Hepatocyte (in vitro differentiated cells): Measurements from ENCODE around the gene SKIDA1. TPM values are rescaled to one million over a fixed set of nuclear protein-coding genes. Genes with fewer than 3 reads are reported as not detected.
A peak's percentile ranks its signal among the peaks of the same experiment; 100 is the strongest.

ENCODE experiments used
- DNase-seq: peaks from one replicate; pipeline ENCODE4 v3.0.0-alpha.2; 2016; ENCODE audit warnings: low spot score
- H2AFZ ChIP-seq: fragments of 200-600 bp; sonication (generic); 2 replicates; pipeline ENCODE4 v1.6.0; 2016; ENCODE audit warnings: antibody characterized with exemption, mild to moderate bottlenecking
- H3K27ac ChIP-seq: fragments of 200-600 bp; sonication (generic); 2 replicates; pipeline ENCODE4 v1.5.1; 2016; ENCODE audit warnings: mild to moderate bottlenecking
- H3K27me3 ChIP-seq: fragments of 200-600 bp; sonication (generic); 2 replicates; pipeline ENCODE4 v1.6.1; 2016
- H3K36me3 ChIP-seq: fragments of 200-600 bp; sonication (generic); replicated peaks from 2 replicates; pipeline ENCODE4 v1.5.1; 2016; ENCODE audit warnings: low read depth; ENCODE audit not compliant: insufficient read depth
- H3K4me1 ChIP-seq: fragments of 200-600 bp; sonication (generic); 2 replicates; pipeline ENCODE4 v1.5.1; 2016; ENCODE audit warnings: mild to moderate bottlenecking, moderate library complexity; ENCODE audit not compliant: insufficient read depth
- H3K4me2 ChIP-seq: fragments of 200-600 bp; sonication (generic); 2 replicates; pipeline ENCODE4 v1.6.0; 2016
- H3K4me3 ChIP-seq: fragments of 200-600 bp; sonication (generic); 2 replicates; pipeline ENCODE4 v1.5.1; 2016; ENCODE audit warnings: mild to moderate bottlenecking
- H3K79me2 ChIP-seq: fragments of 200-600 bp; sonication (generic); 2 replicates; pipeline ENCODE4 v1.6.0; 2017; ENCODE audit warnings: mild to moderate bottlenecking
- H3K9me2 ChIP-seq: fragments of 200-600 bp; sonication (generic); replicated peaks from 2 replicates; pipeline ENCODE4 v1.6.0; 2017; ENCODE audit warnings: mild to moderate bottlenecking; ENCODE audit not compliant: insufficient read depth
- H3K9me3 ChIP-seq: fragments of 200-600 bp; sonication (generic); 2 replicates; pipeline ENCODE4 v1.5.1; 2016; ENCODE audit warnings: low read depth, mild to moderate bottlenecking
- H4K20me1 ChIP-seq: fragments of 200-600 bp; sonication (generic); 2 replicates; pipeline ENCODE4 v1.6.0; 2016; ENCODE audit warnings: mild to moderate bottlenecking; ENCODE audit not compliant: insufficient read depth, poor library complexity, severe bottlenecking
- CTCF ChIP-seq: fragments of 200-600 bp; sonication (generic); IDR thresholded peaks from 2 replicates; pipeline ENCODE4 v1.5.1; 2016; ENCODE audit warnings: antibody characterized with exemption, mild to moderate bottlenecking; ENCODE audit not compliant: poor library complexity
- EZH2 ChIP-seq: fragments of 200-600 bp; sonication (generic); IDR thresholded peaks from 2 replicates; pipeline ENCODE4 v1.6.1; 2016; ENCODE audit warnings: antibody characterized with exemption, mild to moderate bottlenecking, borderline replicate concordance
- EZH2phosphoT487 ChIP-seq: fragments of 200-600 bp; sonication (generic); IDR thresholded peaks from one replicate; pipeline ENCODE4 v1.6.1; 2018; ENCODE audit warnings: antibody characterized with exemption, mild to moderate bottlenecking, low read depth, moderate library complexity; ENCODE audit not compliant: unreplicated experiment, severe bottlenecking
- WGBS: methylation state at CpG from one replicate; pipeline ENCODE4 v1.1.6; 2016; ENCODE audit warnings: low lambda C conversion rate; ENCODE audit errors: missing lambda C conversion rate; 5-methylcytosine and 5-hydroxymethylcytosine counted together
- polyA plus RNA-seq: library from polyadenylated mRNA; unstranded; fragments of >200 nt; fragmentation: Nextera tagmentation; extraction: Ambion mirVana; gene quantifications from 2 replicates; pipeline ENCODE4 v1.2.1, GENCODE V29; 2016
- total RNA-seq: library from RNA; depleted of rRNA; stranded (reverse); fragments of >200 nt; gene quantifications from 2 replicates; pipeline ENCODE4 v1.2.3, GENCODE V29; 2014

Gene SKIDA1
- total and polyA plus RNA-seq, 2 experiments from 2014 or later, result 0.68 to 2.3 TPM

DNA sequence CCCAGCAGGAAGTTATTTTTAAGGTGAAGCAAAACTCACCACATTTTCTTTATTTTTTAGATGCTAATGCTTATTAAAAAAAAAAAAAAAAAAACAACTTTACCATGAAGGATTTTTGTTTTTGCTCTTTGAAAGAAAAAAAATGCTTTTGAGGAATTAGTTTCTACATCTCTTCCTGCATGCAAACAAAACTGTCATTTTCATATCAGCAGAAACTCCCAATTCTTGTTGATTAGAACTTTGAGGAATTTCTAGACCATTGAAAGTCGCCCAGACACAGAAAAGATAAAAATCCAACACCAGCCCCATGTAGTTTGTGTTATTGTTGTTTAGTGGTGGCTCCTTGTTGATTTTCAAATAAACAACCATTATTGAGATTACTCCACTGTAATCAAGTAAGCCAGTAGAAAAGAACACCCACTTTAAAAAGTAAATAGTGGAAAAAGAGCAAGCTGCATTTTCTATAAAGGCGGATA, 14.3 kb downstream of the SKIDA1 start:
- no peaks in the 10 kb centered on the region for H3K9me3 ChIP-seq
- H2AFZ ChIP-seq, result no peak overlapping the region
- no peaks in the 10 kb centered on the region for H4K20me1 ChIP-seq
- H3K79me2 ChIP-seq, result peaks cover 60% of the 10 kb centered on the region
- DNase-seq, result no peak
- no peaks in the 10 kb centered on the region for H3K9me2 ChIP-seq
- WGBS, result 75% methylated on average over 2 of the region's 2 CpGs
- H3K4me1 ChIP-seq, result peaks cover 58% of the 10 kb centered on the region
- no peaks in the 10 kb centered on the region for H3K36me3 ChIP-seq
- peak overlapping the region; percentile 72 for H3K27ac ChIP-seq
- no peak for TF ChIP-seq CTCF
- TF ChIP-seq EZH2phosphoT487, result peak; percentile 17
- TF ChIP-seq EZH2, result no peak
- no peak overlapping the region for H3K4me3 ChIP-seq
- peaks cover 39% of the 10 kb centered on the region for H3K27me3 ChIP-seq
- H3K4me2 ChIP-seq, result peak overlapping the region; percentile 87

DNA sequence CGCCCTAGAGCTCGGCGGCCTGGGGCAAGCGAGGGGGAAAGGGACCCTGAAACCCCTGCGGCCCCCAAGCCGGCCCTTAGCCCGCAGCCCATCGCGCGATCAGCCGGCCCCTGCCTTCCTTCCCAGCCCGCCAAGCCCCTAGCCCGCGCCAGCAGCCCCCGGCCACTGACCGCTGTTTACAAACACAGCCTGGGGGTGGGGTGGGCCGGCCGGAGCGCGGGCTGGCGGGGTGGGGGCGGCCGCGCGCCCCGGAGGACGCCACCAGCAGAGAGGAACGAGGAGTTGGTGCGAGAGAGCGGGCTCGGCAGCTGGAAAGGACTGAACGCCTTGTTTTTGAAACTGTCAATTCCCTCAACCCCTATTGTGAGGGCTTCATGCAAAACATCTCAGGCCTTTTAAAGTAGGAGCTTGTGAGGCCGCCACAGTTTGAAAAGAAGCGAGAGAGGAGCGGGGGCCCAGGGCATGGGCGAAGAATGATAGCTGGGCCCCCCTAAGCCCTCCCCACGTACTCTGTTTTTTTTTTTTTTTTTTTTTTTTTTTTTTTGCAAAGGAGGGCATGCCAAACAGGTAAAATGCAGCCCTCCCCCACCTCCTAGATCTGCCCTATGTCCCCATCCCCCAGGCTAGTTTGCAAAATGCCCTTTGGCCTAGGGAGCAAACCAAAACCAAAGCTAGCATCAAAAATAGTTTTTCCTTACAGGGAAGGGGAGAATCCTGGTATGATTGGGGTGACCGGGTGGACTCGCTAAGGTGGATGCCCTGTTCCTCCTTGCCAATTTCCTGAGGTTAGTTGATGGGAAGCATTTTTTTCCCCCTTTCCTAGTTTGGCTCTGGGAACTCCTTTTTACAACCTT, 15.0 kb downstream of the SKIDA1 start:
- no peak for DNase-seq
- H4K20me1 ChIP-seq, result no peaks in the 10 kb centered on the region
- peaks cover 53% of the 10 kb centered on the region for H3K79me2 ChIP-seq
- peak overlapping the region; percentile 86 for H2AFZ ChIP-seq
- H3K4me2 ChIP-seq, result peak overlapping the region; percentile 87
- H3K27ac ChIP-seq, result peak overlapping the region; percentile 72
- peaks cover 33% of the 10 kb centered on the region for H3K27me3 ChIP-seq
- H3K9me3 ChIP-seq, result no peaks in the 10 kb centered on the region
- WGBS, result 13% methylated on average over 34 of the region's 39 CpGs
- H3K9me2 ChIP-seq, result no peaks in the 10 kb centered on the region
- no peaks in the 10 kb centered on the region for H3K36me3 ChIP-seq
- TF ChIP-seq CTCF (no peak), EZH2phosphoT487 (no peak), EZH2 (peak; percentile 25)
- peak overlapping the region; percentile 33 for H3K4me3 ChIP-seq
- H3K4me1 ChIP-seq, result peaks cover 65% of the 10 kb centered on the region

DNA sequence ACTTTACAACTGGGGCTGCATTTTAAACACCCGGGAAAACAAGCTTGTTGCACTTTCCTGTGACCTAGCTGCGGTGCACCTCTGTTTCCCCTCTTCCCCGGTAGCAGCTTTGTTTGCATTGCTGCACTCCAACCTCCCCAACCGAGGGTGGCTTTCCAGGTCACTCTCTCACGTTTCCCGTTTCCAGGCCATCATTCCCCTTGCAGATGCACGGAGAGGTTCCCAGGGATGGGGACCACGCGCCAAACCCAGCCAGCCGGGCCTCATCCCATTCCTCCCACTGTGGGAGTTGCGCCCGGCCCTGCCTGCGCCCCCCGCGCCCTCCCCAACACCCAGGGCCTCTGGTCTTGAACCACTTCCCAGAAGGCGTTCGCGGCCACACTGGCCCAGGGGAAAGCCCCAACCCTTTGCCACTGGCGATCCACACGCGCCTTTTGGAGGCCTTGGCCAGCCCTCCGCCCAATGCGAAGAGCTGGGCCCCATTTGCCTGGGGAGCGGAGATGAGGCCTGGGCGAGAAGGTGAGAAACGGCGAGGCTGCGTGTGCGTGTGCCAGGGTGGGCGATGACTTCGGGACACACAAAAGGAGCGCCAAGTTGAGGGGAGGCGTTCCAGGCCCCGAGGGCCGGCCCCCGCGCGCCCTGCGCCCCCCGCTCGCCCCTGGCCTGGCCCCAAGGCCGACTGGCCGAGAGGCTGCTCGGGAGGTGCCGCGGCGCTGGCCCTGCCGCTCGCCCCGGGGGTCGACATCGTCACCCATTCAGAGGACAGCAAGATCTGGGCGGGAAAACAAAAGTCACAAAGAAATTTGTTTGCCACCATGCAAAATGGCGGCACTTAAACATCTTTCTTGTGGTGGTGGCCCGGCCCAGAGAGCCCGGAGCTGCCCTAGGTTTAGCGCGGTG, 15.9 kb downstream of the SKIDA1 start:
- peaks cover 45% of the 10 kb centered on the region for H3K79me2 ChIP-seq
- TF ChIP-seq EZH2phosphoT487 (no peak), EZH2 (peak; percentile 24), CTCF (no peak)
- H3K27me3 ChIP-seq, result peaks cover 26% of the 10 kb centered on the region
- peaks cover 61% of the 10 kb centered on the region for H3K4me1 ChIP-seq
- H3K9me3 ChIP-seq, result no peaks in the 10 kb centered on the region
- H4K20me1 ChIP-seq, result no peaks in the 10 kb centered on the region
- no peak for DNase-seq
- H3K4me3 ChIP-seq, result peak overlapping the region; percentile 33
- H3K27ac ChIP-seq, result peak overlapping the region; percentile 72
- 49% methylated on average over 55 of the region's 58 CpGs for WGBS
- no peaks in the 10 kb centered on the region for H3K9me2 ChIP-seq
- no peaks in the 10 kb centered on the region for H3K36me3 ChIP-seq
- peak overlapping the region; percentile 87 for H3K4me2 ChIP-seq
- H2AFZ ChIP-seq, result peak overlapping the region; percentile 86
